HG02678 (cell line): ENCODE results near the gene MAP1LC3B.
"Not testable (repeated sequence)": the region's sequence is repeated elsewhere in the genome, so short reads cannot be mapped to it uniquely, and the experiment has no call there.

ENCODE experiments used
- ATAC-seq: cut with Tn5 transposase; IDR thresholded peaks from one replicate; pipeline ENCODE4 v1.9.1; 2021; ENCODE audit warnings: mild to moderate bottlenecking, moderate library complexity; ENCODE audit not compliant: unreplicated experiment

MAP1LC3B gene

GRCh38 chr16:87380403-87380802 lies 11.7 kb upstream of the MAP1LC3B start:
- ATAC-seq, result no peak

GRCh38 chr16:87380881-87381280 lies 11.3 kb upstream of the MAP1LC3B start:
- ATAC-seq, result no peak

DNA sequence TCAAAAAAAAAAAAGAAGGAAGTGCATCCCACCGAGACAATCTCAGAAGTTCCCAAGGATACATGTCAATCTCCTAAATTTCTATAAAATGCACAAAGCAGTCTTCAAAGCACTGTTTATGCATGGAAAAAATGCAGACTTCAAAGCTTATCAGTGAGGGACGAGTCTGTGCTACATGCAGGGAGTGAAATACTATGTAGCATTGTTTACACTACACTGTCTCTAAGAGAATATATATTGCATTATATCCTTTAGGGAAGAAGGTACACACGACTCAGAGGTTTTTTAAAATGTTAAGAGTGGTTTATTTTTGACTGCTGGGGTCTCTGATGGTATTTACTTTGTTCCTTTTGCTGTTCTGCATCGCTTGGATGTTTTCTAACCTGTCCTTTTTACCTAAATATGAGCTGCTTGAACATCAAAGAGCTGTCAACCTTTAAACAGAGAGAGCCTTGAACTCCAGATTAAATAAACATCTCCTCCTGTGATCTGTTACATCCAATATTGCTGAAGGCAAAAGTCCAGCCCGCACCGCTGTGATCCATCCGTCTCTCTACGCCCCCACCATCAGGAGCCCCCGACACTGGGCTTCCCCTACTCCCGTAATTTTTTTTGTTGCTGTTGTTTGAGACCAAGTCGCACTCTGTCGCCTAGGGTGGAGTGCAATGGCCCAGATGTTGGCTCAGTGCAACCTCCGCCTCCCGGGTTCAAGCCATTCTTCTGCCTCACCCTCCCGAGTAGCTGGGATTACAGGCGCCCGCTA lies 9.9 kb upstream of the MAP1LC3B start:
- no peak for ATAC-seq

DNA sequence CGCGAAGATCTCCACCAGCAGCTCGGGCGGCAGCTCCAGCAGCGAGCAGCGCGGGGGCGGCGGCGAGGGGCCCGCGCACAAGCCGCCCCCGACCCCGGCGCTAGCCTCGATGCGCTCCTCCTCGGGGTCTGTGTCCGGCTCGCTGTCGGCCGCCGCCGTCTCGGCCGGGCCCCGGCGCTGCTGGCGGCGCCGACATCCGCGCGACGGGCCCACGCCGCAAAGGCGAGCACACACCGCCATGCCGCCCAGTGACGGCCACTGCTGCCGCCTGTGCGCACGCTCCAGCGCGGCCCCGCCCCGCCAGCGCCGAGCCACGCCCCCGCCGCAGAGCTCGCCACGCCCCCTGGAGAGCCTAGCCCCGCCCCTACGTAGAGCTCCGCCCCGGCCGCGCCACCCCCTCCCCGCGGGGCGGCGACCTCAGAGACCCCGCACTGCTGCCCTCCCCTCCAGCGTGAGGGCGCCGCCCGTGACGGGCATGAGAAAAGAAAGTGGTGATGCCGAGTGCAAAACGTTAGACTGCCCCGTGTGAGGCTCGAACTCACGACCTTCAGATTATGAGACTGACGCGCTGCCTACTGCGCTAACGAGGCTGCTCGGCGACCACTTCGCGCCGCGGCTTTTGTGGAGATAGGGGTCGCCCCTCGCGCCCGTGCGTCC lies 8.5 kb upstream of the MAP1LC3B start, which contains the start of gene FBXO31:
Gene FBXO31 (minus strand): TSS at position 272 of the 657 bp plus-strand sequence. CDS start 32 bp downstream, at position 240.
- peak; percentile 50 for ATAC-seq

- ATAC-seq, result peak; percentile 8
Measured at GRCh38 chr16:87384162-87384874, 7.8 kb upstream of the MAP1LC3B start.

DNA sequence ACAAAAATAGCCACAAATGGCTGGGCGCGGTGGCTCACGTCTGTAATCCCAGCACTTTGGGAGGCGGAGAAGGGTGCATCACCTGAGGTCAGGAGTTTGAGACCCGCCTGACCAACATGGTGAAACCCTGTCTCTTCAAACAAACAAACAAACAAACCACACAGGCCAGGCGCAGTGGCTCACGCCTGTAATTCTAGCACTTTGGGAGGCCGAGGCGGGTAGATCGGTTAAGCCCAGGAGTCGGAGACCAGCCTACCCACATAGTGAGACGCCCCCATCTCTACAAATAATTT lies 7.3 kb upstream of the MAP1LC3B start:
- ATAC-seq, result not testable (repeated sequence)

DNA sequence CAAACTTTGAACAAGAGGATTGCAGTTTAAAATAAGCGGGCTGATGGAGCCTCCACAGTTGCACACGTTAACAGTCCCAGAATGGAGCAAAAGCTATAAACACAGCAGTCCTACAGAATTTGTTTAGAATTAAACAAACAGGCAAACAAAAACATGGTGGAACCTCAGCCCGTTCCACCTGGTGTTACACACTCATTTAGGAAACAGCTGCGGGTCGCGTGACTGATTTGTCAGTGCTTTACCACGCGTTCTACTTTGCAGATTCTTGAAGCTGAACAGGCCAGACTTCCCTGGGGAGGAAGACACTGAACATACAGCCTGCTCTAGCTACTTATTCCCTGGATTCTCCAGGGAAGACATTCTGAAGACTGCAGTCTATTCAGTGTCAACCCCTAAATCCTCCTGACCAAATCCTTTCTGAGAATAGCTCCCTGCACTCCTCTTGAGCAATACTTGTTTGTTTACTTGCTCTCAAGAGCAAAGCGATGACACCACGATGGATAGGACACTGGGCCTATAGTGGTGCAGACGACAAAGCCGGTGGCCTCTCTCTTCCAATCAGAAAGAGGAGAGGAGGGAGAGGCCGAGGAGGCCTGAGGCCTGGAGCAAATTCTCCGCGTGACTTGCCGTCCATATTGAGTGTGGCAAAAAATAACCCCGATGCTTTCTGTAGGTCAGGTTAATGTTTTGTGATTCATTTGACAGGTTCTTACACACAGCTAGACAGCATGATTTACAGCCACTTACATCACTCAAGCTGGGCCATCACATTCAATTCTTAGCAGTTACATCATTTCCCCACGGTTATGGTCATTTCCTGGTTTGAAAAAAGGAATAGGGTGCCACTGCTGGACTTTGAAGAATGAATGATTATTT lies 4.0 kb upstream of the MAP1LC3B start:
- peak; percentile 46 for ATAC-seq

DNA sequence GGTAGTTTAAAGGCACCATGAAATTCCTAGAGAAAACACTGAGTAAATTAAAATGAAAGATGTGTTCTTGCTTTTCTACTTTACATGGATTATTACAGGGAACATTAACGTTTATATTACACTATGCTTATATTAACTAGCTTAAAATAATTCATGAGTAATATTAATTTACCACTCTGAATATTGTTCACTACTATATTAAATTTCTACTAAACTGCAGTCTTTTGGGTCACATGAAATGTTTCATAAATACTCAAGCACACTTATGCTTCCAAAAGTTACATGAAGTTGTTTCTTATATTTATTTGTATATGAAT lies 3.4 kb upstream of the MAP1LC3B start:
- no peak for ATAC-seq

DNA sequence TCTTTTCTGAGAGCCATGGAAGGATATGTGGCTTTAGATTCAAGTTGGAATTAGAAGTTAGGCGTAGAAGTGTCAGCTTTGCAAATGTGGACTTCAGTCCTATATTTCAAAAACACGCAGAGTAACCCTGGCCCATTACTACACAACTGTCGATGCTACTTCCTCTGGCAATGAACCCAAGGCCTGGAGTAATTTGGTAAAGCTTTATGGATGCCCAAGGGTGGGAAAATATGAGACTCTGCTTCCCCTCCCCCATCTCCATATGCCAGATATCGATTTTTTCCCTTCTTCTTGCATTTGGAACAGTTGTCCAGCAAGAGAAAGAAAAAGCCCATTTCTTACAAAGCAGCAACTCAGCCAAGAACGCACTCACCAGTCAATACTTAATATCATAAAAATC lies 2.9 kb upstream of the MAP1LC3B start:
- ATAC-seq, result no peak

- not testable (repeated sequence) for ATAC-seq
Measured at GRCh38 chr16:87389914-87390313, 2.2 kb upstream of the MAP1LC3B start.

- no peak for ATAC-seq
Measured at GRCh38 chr16:87390641-87391323, 1.4 kb upstream of the MAP1LC3B start.

DNA sequence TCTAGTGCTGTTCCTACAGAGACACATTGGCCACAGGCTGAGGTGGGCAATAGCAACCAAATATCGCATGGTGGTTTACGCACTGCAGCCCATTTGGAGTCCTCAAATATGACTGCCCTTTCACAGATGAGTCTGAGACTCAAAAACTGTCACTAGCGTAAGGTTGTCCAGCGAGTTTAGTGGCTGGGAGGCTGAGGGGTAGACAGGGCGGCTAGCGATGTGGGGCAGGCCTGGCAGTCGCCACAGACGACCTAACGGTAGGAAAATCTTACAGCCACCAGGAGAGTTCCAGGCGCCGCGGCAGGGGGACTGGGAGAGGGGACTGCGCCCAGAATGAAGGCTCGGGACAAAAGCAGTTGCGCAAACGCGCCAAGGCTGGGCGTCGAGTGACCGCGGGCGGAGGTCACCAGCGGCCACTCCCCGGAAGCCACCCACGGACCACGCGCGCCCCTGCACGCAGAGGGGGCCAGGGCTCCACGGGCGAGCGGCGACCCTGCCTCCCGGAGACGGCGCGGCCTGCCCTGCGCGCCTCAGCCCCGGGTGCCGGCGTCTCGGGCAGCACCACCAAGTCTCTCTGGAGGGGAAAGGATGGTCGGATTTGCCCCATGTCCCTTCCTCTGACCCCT lies 699 bp upstream of the MAP1LC3B start:
- ATAC-seq, result no peak

DNA sequence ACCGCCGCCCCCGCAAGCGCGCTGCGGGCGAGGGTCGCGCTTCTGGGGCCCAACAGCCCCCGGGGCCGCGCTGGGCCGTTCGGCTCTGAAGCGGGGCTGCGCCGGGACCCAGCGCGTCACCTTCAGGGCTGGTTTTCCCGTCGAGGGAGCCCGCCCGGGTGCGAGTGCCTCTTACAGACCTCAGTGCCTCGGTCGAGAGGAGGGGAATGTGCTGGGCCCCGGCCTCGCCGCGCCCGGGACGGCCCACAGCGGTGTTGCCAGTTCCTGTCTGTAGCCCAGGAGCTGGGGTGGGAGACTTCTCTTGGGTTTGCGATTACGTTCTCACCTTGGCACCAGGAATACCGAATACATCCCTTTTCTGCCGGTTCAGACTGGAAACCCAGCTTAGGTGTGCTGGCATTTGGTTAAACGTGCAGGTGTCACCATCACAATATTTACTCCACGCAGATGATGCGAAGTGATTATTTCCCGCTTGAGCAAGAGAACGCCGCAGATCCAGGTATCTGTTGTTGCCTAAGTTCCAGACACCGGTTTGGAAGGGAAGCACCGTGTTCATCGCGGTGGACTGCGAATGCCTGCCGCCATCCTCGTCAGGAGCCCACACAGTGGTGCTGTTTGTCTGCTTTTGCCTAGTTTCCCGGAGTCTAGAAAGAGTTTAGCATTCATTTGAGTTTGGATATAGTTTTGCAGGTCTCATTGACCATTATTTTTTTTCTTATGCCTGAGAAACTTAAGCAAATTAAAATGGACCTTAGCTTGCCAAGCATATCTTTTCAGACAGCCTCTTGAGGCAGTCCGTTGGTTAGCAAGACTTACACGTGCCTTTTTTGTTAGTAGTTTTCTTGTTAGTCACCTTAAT lies 914 bp downstream of the MAP1LC3B start:
- no peak for ATAC-seq

- no peak for ATAC-seq
Measured at GRCh38 chr16:87393680-87394055, 1.5 kb downstream of the MAP1LC3B start.

- ATAC-seq, result no peak
Measured at GRCh38 chr16:87395181-87395842, 3.2 kb downstream of the MAP1LC3B start.

DNA sequence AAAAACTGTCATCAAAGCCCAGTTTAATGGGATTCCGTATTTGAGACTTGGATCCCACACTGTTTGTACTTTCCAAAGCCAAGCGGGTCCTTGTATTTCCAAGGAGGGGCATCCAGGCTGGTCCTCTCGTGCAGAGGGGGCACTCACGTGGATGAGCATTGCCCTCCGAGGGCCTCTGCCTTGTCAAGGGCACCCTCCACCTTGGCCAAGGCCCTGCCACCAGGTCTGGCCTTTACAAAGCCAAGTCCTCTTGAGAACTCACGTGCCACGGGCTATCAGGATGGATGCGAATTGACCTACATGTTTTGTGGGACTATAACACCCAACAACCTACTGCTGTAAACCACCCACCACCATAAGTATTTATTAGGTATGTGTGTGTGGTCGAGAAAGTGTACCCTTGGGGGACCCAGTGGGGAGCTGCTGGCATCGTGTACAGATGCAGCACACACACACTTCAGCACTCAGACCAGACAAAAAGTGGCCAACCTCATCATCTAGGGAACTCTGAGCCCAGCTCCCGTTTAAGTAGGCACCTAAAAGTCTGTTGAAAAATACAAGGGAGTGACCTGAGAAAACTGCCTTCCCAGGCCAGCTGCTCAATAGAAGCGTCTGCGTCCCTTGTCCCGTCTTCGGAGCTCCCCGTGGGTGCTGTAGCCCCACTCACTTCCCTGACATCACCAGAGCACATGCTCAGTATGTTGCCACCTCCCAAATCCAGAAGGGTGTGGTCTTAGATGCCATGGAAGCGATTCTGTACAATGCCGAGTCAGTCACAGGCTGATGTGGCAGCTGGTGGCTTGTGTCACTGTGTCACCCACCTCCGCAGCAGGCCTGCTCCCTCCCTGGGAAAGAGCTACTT lies 12.9 kb downstream of the MAP1LC3B start:
- no peak for ATAC-seq

- ATAC-seq, result no peak
Measured at GRCh38 chr16:87406495-87407088, 14.5 kb downstream of the MAP1LC3B start.
